ENCODE data around the gene ABTB2. TPM values are rescaled to one million over a fixed set of nuclear protein-coding genes. Genes with fewer than 3 reads are reported as not detected.

Gene ABTB2
- total and polyA plus RNA-seq, 10 of the 15 experiments (the other 5 are each of a cell fraction or from before 2014, with no cell fraction given): 0.13 to 2.1 (median 0.72) TPM

DNA sequence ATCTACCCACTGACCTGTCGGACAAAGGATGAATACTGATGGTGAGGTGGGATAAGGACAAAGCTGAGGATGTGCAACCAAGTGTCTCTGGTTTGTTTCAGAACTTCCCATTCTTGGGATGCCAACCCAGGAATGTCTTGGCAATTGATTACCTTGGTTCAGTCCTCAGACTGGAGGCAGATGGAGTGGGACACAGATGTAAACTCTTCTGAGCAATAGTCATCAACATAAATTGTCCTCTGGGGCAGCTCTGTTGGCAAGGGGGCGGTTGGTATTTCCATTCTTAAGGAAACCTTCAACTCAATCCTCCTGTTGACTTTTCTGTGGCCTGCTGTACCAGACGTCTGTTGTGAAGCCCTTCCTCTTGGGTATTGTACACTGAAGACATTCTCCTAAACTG lies 6.8 kb downstream of the ABTB2 start:
- no peaks in the 10 kb centered on the region for H3K27me3 ChIP-seq (replicated peaks in 1 of 2; ENCODE audit: control insufficient read depth in 2 of 2, insufficient read depth in 2 of 2, low read length in 1 of 2)
- intact Hi-C loops (cut with micrococcal nuclease; ENCODE audit: unreplicated experiment): no loop called here
- ChIA-PET SMC1A (ENCODE audit: uncharacterized antibody, unreplicated experiment) (interaction anchor here (0.6 to 12.0 kb wide), 13 partner anchors 9 to 624 kb away, joined by 3 to 171 read pairs (median 4); no protein-coding TSS in a partner anchor), RAD21 (ENCODE audit: unreplicated experiment) (interaction anchor here (0.7 to 14.6 kb wide), 5 partner anchors 11 to 176 kb away, joined by 3 to 249 read pairs (median 4); no protein-coding TSS in a partner anchor), CTCF (interaction anchor here (0.7 to 9.5 kb wide), 4 partner anchors 14 to 173 kb away, joined by 3 to 167 read pairs (median 5); no protein-coding TSS in a partner anchor), POLR2A (interaction anchor here (1.2 kb wide), 1 partner anchor 176 kb away, joined by 3 read pairs; no protein-coding TSS in a partner anchor)
- peak overlapping the region; percentile 58 for H3K4me2 ChIP-seq (ENCODE audit: control insufficient read depth, insufficient read depth)
- no peak overlapping the region for H3K9ac ChIP-seq (ENCODE audit: control insufficient read depth, insufficient read depth, low read length)
- H4K20me1 ChIP-seq (ENCODE audit: control insufficient read depth, insufficient read depth): no peaks in the 10 kb centered on the region
- TF ChIP-seq, protein P1, sequence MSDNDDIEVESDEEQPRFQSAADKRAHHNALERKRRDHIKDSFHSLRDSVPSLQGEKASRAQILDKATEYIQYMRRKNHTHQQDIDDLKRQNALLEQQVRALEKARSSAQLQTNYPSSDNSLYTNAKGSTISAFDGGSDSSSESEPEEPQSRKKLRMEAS (IDR thresholded peaks at IDR 0.05; ENCODE audit: low read depth, low read length): no peak
- no peak for TF ChIP-seq BMI1 (IDR thresholded peaks at IDR 0.05; ENCODE audit: borderline replicate concordance)
- TF ChIP-seq ATF7 (IDR thresholded peaks at IDR 0.05; ENCODE audit: low read depth): no peak
- no peak for TF ChIP-seq FOS (IDR thresholded peaks at IDR 0.05; ENCODE audit: borderline replicate concordance, extremely low read depth, insufficient read length)
- TF ChIP-seq SRF (IDR thresholded peaks at IDR 0.05; ENCODE audit: low read depth in 2 of 2, low read length in 2 of 2): no peak
- TF ChIP-seq SIN3A (IDR thresholded peaks at IDR 0.05; ENCODE audit: low read depth, low read length): no peak
- TF ChIP-seq EP300 (IDR thresholded peaks at IDR 0.05; ENCODE audit: borderline replicate concordance in 1 of 2, control insufficient read depth in 1 of 2, low read depth in 2 of 2, low read length in 2 of 2): no peak
- no peak for TF ChIP-seq NFYB (IDR thresholded peaks at IDR 0.05; ENCODE audit: insufficient read depth, low read depth, low read length)
- TF ChIP-seq ZNF274 (IDR thresholded peaks at IDR 0.05; ENCODE audit: insufficient read depth, insufficient read length): no peak
- no peak for TF ChIP-seq RBBP5 (conservative IDR thresholded peaks at IDR 0.05)
- TF ChIP-seq, protein P2, sequence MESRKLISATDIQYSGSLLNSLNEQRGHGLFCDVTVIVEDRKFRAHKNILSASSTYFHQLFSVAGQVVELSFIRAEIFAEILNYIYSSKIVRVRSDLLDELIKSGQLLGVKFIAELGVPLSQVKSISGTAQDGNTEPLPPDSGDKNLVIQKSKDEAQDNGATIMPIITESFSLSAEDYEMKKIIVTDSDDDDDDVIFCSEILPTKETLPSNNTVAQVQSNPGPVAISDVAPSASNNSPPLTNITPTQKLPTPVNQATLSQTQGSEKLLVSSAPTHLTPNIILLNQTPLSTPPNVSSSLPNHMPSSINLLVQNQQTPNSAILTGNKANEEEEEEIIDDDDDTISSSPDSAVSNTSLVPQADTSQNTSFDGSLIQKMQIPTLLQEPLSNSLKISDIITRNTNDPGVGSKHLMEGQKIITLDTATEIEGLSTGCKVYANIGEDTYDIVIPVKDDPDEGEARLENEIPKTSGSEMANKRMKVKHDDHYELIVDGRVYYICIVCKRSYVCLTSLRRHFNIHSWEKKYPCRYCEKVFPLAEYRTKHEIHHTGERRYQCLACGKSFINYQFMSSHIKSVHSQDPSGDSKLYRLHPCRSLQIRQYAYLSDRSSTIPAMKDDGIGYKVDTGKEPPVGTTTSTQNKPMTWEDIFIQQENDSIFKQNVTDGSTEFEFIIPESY (IDR thresholded peaks at IDR 0.05): no peak
- TF ChIP-seq EGR1 (IDR thresholded peaks at IDR 0.05; ENCODE audit: borderline replicate concordance in 1 of 2, low read depth in 2 of 2, low read length in 2 of 2): no peak
- TF ChIP-seq CBFB (IDR thresholded peaks at IDR 0.05; ENCODE audit: low read depth): no peak
- TF ChIP-seq HDAC6 (IDR thresholded peaks at IDR 0.05; ENCODE audit: unreplicated experiment): no peak
- TF ChIP-seq NRF1 (conservative IDR thresholded peaks at IDR 0.05; ENCODE audit: low read depth, low read length): no peak
- no peak for TF ChIP-seq MEF2B (IDR thresholded peaks at IDR 0.05; ENCODE audit: partially characterized antibody, poor library complexity, severe bottlenecking)
- TF ChIP-seq, protein P3, sequence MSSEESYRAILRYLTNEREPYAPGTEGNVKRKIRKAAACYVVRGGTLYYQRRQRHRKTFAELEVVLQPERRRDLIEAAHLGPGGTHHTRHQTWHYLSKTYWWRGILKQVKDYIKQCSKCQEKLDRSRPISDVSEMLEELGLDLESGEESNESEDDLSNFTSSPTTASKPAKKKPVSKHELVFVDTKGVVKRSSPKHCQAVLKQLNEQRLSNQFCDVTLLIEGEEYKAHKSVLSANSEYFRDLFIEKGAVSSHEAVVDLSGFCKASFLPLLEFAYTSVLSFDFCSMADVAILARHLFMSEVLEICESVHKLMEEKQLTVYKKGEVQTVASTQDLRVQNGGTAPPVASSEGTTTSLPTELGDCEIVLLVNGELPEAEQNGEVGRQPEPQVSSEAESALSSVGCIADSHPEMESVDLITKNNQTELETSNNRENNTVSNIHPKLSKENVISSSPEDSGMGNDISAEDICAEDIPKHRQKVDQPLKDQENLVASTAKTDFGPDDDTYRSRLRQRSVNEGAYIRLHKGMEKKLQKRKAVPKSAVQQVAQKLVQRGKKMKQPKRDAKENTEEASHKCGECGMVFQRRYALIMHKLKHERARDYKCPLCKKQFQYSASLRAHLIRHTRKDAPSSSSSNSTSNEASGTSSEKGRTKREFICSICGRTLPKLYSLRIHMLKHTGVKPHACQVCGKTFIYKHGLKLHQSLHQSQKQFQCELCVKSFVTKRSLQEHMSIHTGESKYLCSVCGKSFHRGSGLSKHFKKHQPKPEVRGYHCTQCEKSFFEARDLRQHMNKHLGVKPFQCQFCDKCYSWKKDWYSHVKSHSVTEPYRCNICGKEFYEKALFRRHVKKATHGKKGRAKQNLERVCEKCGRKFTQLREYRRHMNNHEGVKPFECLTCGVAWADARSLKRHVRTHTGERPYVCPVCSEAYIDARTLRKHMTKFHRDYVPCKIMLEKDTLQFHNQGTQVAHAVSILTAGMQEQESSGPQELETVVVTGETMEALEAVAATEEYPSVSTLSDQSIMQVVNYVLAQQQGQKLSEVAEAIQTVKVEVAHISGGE (CRISPR knock-in tag; IDR thresholded peaks at IDR 0.05): no peak
- peak overlapping the region; percentile 20; the same call in 1 of the 2 replicates for H3K27ac ChIP-seq (ENCODE audit: control insufficient read depth, insufficient read depth)
- no peak for ATAC-seq
- H3K4me3 ChIP-seq: no peak overlapping the region
- H2AFZ ChIP-seq (ENCODE audit: control insufficient read depth, low read depth, low read length): no peak overlapping the region
- WGBS (ENCODE audit: insufficient coverage, insufficient replicate concordance, low lambda C conversion rate, missing lambda C conversion rate): 88% methylated on average over 3 of the region's 3 CpGs
- no TSS peak for BruUV-seq (replicated peaks)
- peaks cover 17% of the 10 kb centered on the region for H3K4me1 ChIP-seq (ENCODE audit: control insufficient read depth, insufficient read depth, low read length)
- FAIRE-seq: no peak
- in situ Hi-C loops (cut with MboI): no loop called here
- DNase-seq (ENCODE audit: low read depth, low spot score): no peak
- H3K36me3 ChIP-seq (ENCODE audit: control insufficient read depth in 2 of 2, insufficient read depth in 2 of 2, low read length in 1 of 2): no peaks in the 10 kb centered on the region
- peaks cover 7% of the 10 kb centered on the region for H3K79me2 ChIP-seq (ENCODE audit: control insufficient read depth, insufficient read depth, low read length)
- no peaks in the 10 kb centered on the region for H3K9me3 ChIP-seq (replicated peaks; ENCODE audit: control insufficient read depth, insufficient read depth, low read length)
